Mesendoderm (in vitro differentiated cells): ENCODE results near the gene GALNTL6.
A peak's percentile ranks its signal among the peaks of the same experiment; 100 is the strongest.

ENCODE experiments used
- DNase-seq: peaks from one replicate; pipeline ENCODE4 v3.0.0; 2013
- H2AK5ac ChIP-seq: 2 replicates; pipeline ENCODE4 v1.6.1; 2013; ENCODE audit warnings: low read length, inconsistent platforms
- H2BK120ac ChIP-seq: 2 replicates; pipeline ENCODE4 v1.6.1; 2013; ENCODE audit warnings: low read depth, mild to moderate bottlenecking, low read length, moderate library complexity, mixed read lengths
- H2BK15ac ChIP-seq: replicated peaks from 2 replicates; pipeline ENCODE4 v1.6.1; 2013; ENCODE audit warnings: low read depth, mild to moderate bottlenecking, moderate library complexity
- H2BK5ac ChIP-seq: 2 replicates; pipeline ENCODE4 v1.6.1; 2013; ENCODE audit warnings: low read length, inconsistent platforms
- H3K18ac ChIP-seq: 2 replicates; pipeline ENCODE4 v1.6.1; 2013; ENCODE audit warnings: mild to moderate bottlenecking, low read length, mixed read lengths
- H3K23ac ChIP-seq: one replicate; pipeline ENCODE4 v1.6.1; 2013; ENCODE audit warnings: low read length
- H3K27ac ChIP-seq: 2 replicates; pipeline ENCODE4 v1.5.1; 2013; ENCODE audit warnings: low read depth, mild to moderate bottlenecking, inconsistent platforms, low read length, moderate library complexity
- H3K27me3 ChIP-seq: 2 replicates; pipeline ENCODE4 v1.6.1; 2013; ENCODE audit warnings: low read length, control low read depth, mild to moderate bottlenecking, inconsistent platforms; ENCODE audit not compliant: insufficient read depth, poor library complexity
- H3K36me3 ChIP-seq: 2 replicates; pipeline ENCODE4 v1.6.1; 2013; ENCODE audit warnings: low read length, inconsistent platforms; ENCODE audit not compliant: control insufficient read depth, insufficient read depth
- H3K4ac ChIP-seq: one replicate; pipeline ENCODE4 v1.6.1; 2013; ENCODE audit warnings: low read depth, mild to moderate bottlenecking, low read length, moderate library complexity
- H3K4me1 ChIP-seq: 2 replicates; pipeline ENCODE4 v1.6.1; 2013; ENCODE audit warnings: low read depth, low read length, inconsistent platforms; ENCODE audit not compliant: control insufficient read depth
- H3K4me2 ChIP-seq: 2 replicates; pipeline ENCODE4 v1.6.1; 2013; ENCODE audit warnings: low read length
- H3K4me3 ChIP-seq: 2 replicates; pipeline ENCODE4 v1.5.1; 2013; ENCODE audit warnings: mild to moderate bottlenecking, low read length
- H3K56ac ChIP-seq: one replicate; pipeline ENCODE4 v1.6.1; 2013; ENCODE audit warnings: low read length
- H3K79me1 ChIP-seq: 2 replicates; pipeline ENCODE4 v1.6.1; 2013; ENCODE audit warnings: low read length, inconsistent platforms
- H3K79me2 ChIP-seq: 2 replicates; pipeline ENCODE4 v1.6.1; 2013; ENCODE audit warnings: mild to moderate bottlenecking, low read length; ENCODE audit not compliant: control insufficient read depth, insufficient read depth
- H3K9ac ChIP-seq: 2 replicates; pipeline ENCODE4 v1.6.1; 2013; ENCODE audit warnings: low read length, inconsistent platforms
- H4K5ac ChIP-seq: one replicate; pipeline ENCODE4 v1.6.1; 2013; ENCODE audit warnings: low read length
- H4K8ac ChIP-seq: one replicate; pipeline ENCODE4 v1.6.1; 2013; ENCODE audit warnings: low read depth, mild to moderate bottlenecking, control low read depth, low read length, moderate library complexity
- WGBS: extraction: QIAGEN DNeasy Blood & Tissue Kit; methylation state at CpG from one replicate; pipeline ENCODE4 v1.1.7; 2013; ENCODE audit warnings: low lambda C conversion rate, missing lambda C conversion rate; ENCODE audit not compliant: insufficient coverage; ENCODE audit errors: extremely low coverage; 5-methylcytosine and 5-hydroxymethylcytosine counted together

GALNTL6 gene

GRCh38 chr4:171948038-171948437 is 134.8 kb downstream of the GALNTL6 start:
- Histone ChIP-seq H2BK15ac (no peak overlapping the region), H3K56ac (no peak overlapping the region), H4K8ac (no peak overlapping the region), H2AK5ac (no peak overlapping the region), H2BK120ac (no peak overlapping the region), H3K23ac (no peak overlapping the region), H3K79me1 (no peaks in the 10 kb centered on the region), H3K4me2 (no peak overlapping the region), H3K9ac (no peak overlapping the region), H3K27me3 (no peaks in the 10 kb centered on the region), H3K4ac (no peak overlapping the region), H3K18ac (no peak overlapping the region), H2BK5ac (no peak overlapping the region), H3K36me3 (no peaks in the 10 kb centered on the region), H3K4me1 (no peaks in the 10 kb centered on the region), H3K79me2 (no peaks in the 10 kb centered on the region), H3K27ac (no peak overlapping the region), H4K5ac (no peak overlapping the region), H3K4me3 (no peak overlapping the region)
- no CpG with 5 or more reads among the region's 2 CpGs for WGBS
- DNase-seq: no peak

GRCh38 chr4:171954650-171955049 is 141.4 kb downstream of the GALNTL6 start:
- DNase-seq: peak; percentile 11
- no peak overlapping the region for H3K9ac ChIP-seq
- H3K23ac ChIP-seq: no peak overlapping the region
- H3K4ac ChIP-seq: no peak overlapping the region
- no peak overlapping the region for H3K18ac ChIP-seq
- no peaks in the 10 kb centered on the region for H3K79me1 ChIP-seq
- H2AK5ac ChIP-seq: no peak overlapping the region
- H3K27me3 ChIP-seq: no peaks in the 10 kb centered on the region
- H3K4me3 ChIP-seq: no peak overlapping the region
- no CpG with 5 or more reads among the region's 1 CpG for WGBS
- H3K4me2 ChIP-seq: no peak overlapping the region
- H3K56ac ChIP-seq: no peak overlapping the region
- no peaks in the 10 kb centered on the region for H3K4me1 ChIP-seq
- H2BK120ac ChIP-seq: no peak overlapping the region
- no peak overlapping the region for H2BK15ac ChIP-seq
- H2BK5ac ChIP-seq: no peak overlapping the region
- no peak overlapping the region for H3K27ac ChIP-seq
- H4K5ac ChIP-seq: no peak overlapping the region
- H4K8ac ChIP-seq: no peak overlapping the region
- H3K79me2 ChIP-seq: no peaks in the 10 kb centered on the region
- no peaks in the 10 kb centered on the region for H3K36me3 ChIP-seq

GRCh38 chr4:171956678-171957077 is 143.5 kb downstream of the GALNTL6 start:
- no peaks in the 10 kb centered on the region for H3K36me3 ChIP-seq
- H3K4me2 ChIP-seq: no peak overlapping the region
- no peaks in the 10 kb centered on the region for H3K4me1 ChIP-seq
- no peaks in the 10 kb centered on the region for H3K79me2 ChIP-seq
- H3K4me3 ChIP-seq: no peak overlapping the region
- no peak overlapping the region for H2BK15ac ChIP-seq
- H3K4ac ChIP-seq: no peak overlapping the region
- H2BK5ac ChIP-seq: no peak overlapping the region
- peak overlapping the region; percentile 45 for H2BK120ac ChIP-seq
- H3K56ac ChIP-seq: no peak overlapping the region
- WGBS: no CpG with 5 or more reads among the region's 4 CpGs
- DNase-seq: no peak
- H4K8ac ChIP-seq: no peak overlapping the region
- H3K9ac ChIP-seq: no peak overlapping the region
- H3K23ac ChIP-seq: no peak overlapping the region
- H2AK5ac ChIP-seq: no peak overlapping the region
- H3K27ac ChIP-seq: no peak overlapping the region
- no peaks in the 10 kb centered on the region for H3K27me3 ChIP-seq
- no peaks in the 10 kb centered on the region for H3K79me1 ChIP-seq
- H3K18ac ChIP-seq: no peak overlapping the region
- no peak overlapping the region for H4K5ac ChIP-seq

- Histone ChIP-seq H3K4me1 (no peaks in the 10 kb centered on the region), H4K5ac (no peak overlapping the region), H3K56ac (no peak overlapping the region), H2AK5ac (no peak overlapping the region), H3K79me1 (no peaks in the 10 kb centered on the region), H3K18ac (no peak overlapping the region), H2BK120ac (no peak overlapping the region), H3K36me3 (no peaks in the 10 kb centered on the region), H3K9ac (no peak overlapping the region), H4K8ac (no peak overlapping the region), H3K23ac (no peak overlapping the region), H3K27ac (no peak overlapping the region), H2BK5ac (no peak overlapping the region), H3K4ac (no peak overlapping the region), H2BK15ac (no peak overlapping the region), H3K4me2 (no peak overlapping the region), H3K79me2 (no peaks in the 10 kb centered on the region), H3K4me3 (no peak overlapping the region), H3K27me3 (no peaks in the 10 kb centered on the region)
- DNase-seq: peak; percentile 47
- no CpG with 5 or more reads among the region's 5 CpGs for WGBS
Observed at GRCh38 chr4:171962110-171962509, 148.9 kb downstream of the GALNTL6 start.

GRCh38 chr4:171966356-171966755 is 153.2 kb downstream of the GALNTL6 start:
- no peaks in the 10 kb centered on the region for H3K79me1 ChIP-seq
- H3K27ac ChIP-seq: no peak overlapping the region
- no peaks in the 10 kb centered on the region for H3K4me1 ChIP-seq
- H3K36me3 ChIP-seq: no peaks in the 10 kb centered on the region
- H4K5ac ChIP-seq: no peak overlapping the region
- H3K4me3 ChIP-seq: no peak overlapping the region
- H2BK5ac ChIP-seq: no peak overlapping the region
- no peak overlapping the region for H3K23ac ChIP-seq
- no peak overlapping the region for H2BK120ac ChIP-seq
- no peak overlapping the region for H3K9ac ChIP-seq
- no peak overlapping the region for H3K18ac ChIP-seq
- no peak overlapping the region for H4K8ac ChIP-seq
- no peak overlapping the region for H3K4me2 ChIP-seq
- no peak overlapping the region for H2BK15ac ChIP-seq
- no CpG with 5 or more reads among the region's 2 CpGs for WGBS
- H3K56ac ChIP-seq: no peak overlapping the region
- no peaks in the 10 kb centered on the region for H3K27me3 ChIP-seq
- no peaks in the 10 kb centered on the region for H3K79me2 ChIP-seq
- no peak overlapping the region for H2AK5ac ChIP-seq
- DNase-seq: peak; percentile 71
- no peak overlapping the region for H3K4ac ChIP-seq

GRCh38 chr4:171978216-171978615 is 165.0 kb downstream of the GALNTL6 start:
- no peak for DNase-seq
- H3K4ac ChIP-seq: no peak overlapping the region
- no peak overlapping the region for H4K8ac ChIP-seq
- no peak overlapping the region for H3K23ac ChIP-seq
- H3K9ac ChIP-seq: no peak overlapping the region
- no peak overlapping the region for H3K4me3 ChIP-seq
- no peak overlapping the region for H2BK120ac ChIP-seq
- no peak overlapping the region for H3K56ac ChIP-seq
- no peak overlapping the region for H3K18ac ChIP-seq
- no peaks in the 10 kb centered on the region for H3K4me1 ChIP-seq
- no peaks in the 10 kb centered on the region for H3K27me3 ChIP-seq
- H3K27ac ChIP-seq: no peak overlapping the region
- no peak overlapping the region for H2BK5ac ChIP-seq
- no peak overlapping the region for H2BK15ac ChIP-seq
- H4K5ac ChIP-seq: no peak overlapping the region
- H3K4me2 ChIP-seq: no peak overlapping the region
- no peaks in the 10 kb centered on the region for H3K79me2 ChIP-seq
- H3K79me1 ChIP-seq: no peaks in the 10 kb centered on the region
- H2AK5ac ChIP-seq: no peak overlapping the region
- no peaks in the 10 kb centered on the region for H3K36me3 ChIP-seq
